DMS 273 treated with DMSO at 0.1 percent for 48 hours (cell line): ENCODE results near the gene NNAT.
A peak's percentile ranks its signal among the peaks of the same experiment; 100 is the strongest.

Experiments
- DNase-seq: peaks from one replicate; lab custom pipeline; 2025; lab: John Stamatoyannopoulos, UW

The NNAT gene

DNA sequence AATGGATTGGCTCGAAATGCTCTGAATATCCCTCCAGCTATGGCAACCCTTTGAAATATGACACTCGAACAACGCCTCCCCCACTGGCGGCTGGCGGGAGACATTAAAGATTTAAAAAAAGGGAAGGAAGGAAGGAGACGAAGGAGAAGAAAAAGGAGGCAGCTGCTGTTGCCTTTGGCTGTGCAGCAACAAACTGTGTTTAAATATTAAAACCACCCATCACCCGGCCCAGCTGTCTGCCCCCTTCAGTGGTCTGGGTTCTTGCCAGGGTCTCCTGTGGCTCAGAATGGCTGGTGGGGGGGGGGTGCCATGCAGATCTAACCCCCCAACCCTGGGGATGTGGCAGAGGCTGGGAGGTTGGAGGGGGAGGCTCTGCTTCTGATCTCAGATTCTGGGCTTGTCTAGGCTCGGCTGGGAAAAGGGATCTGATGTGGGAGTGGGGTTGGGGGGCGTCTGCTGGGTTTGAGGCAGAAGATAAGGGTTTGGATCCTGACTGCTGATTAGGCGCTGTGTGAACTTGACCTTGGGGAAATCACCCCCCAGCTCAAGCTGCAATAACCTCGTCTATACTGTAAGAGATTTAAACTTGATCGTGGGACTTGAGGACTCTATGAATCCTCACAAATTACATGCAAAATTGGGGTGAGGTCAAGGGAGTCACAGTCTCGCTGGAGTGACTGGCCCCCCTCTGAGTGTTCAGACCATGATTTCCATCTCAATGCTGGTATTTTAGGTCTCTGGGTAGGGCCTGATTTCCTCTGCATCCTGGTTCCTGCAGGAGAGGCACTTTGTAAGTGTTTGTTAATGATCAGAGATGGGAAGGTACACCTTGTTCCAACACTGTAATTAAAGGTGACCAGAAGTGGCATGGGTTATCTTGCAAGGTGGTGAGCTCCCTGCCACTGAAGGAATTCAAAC is 46.9 kb downstream of the NNAT start:
- DNase-seq: peak; percentile 43

DNA sequence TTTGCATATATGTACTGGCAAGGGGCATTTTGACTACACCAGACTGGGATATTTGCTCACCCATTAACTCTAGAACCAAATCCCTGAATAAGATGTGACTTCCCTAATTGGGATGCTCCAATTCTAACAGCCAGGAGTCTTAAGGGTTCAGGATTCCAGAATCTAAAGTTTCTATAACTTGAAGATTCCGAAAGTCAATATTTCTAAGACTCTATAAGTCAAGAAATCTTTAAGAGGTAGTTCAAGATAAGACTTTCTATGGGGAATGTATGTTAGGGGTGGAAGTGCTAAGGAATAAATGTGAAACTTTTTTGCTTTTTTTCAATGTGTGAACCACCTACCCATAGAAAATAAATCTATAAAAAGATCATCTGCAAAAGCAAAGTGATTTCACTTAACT is 49.4 kb downstream of the NNAT start:
- no peak for DNase-seq

DNA sequence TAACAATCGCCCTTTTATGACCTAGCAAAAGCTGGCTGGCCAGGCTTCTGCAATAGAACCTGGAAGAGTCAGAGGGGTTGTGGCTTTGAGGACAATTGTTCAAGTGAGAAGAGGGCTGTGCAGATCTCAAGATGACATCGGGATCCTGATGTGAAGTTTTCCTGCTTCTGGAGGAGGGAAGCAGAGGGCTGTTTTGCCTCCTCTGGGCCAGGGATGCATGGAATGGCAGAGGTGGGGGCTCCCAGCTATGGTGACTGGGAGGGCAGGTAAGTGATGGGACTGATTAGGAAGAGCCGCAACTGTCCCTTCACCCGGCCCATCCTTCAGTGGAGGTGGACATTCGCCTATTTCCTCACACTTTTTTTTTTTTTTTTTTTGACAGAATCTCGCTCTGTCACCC is 50.0 kb downstream of the NNAT start:
- DNase-seq: no peak
